GM10248 (cell line): ENCODE results near the gene EMCN.

Experiments used
- CTCF ChIA-PET: fragments of 300-600 bp; sonication (Branson Sonifier 250); formaldehyde crosslinking; extraction: SDS; loops from one replicate; lab custom pipeline; 2021; ENCODE audit warnings: antibody characterized with exemption; lab: Yijun Ruan, JAX
- POLR2A ChIA-PET: fragments of 350-650 bp; sonication (Branson Sonifier 250); formaldehyde crosslinking; extraction: SDS; loops from one replicate; lab custom pipeline; 2020; ENCODE audit warnings: antibody characterized with exemption; lab: Yijun Ruan, JAX
- DNase-seq: peaks from one replicate; pipeline ENCODE4 v3.0.0; 2012; ENCODE audit errors: extremely low spot score
- TF ChIP-seq, protein P1 (sequence below): IDR thresholded peaks from 2 replicates; pipeline ENCODE4 v1.5.1; 2012; ENCODE audit warnings: mild to moderate bottlenecking, low read depth; ENCODE audit errors: extremely low read depth, missing control alignments, control extremely low read depth

EMCN gene

GRCh38 chr4:100516225-100516624, 1.6 kb downstream of the EMCN start:
- DNase-seq = no peak
- POLR2A ChIA-PET = no interaction called here
- CTCF ChIA-PET = no interaction called here
- TF ChIP-seq, protein P1, sequence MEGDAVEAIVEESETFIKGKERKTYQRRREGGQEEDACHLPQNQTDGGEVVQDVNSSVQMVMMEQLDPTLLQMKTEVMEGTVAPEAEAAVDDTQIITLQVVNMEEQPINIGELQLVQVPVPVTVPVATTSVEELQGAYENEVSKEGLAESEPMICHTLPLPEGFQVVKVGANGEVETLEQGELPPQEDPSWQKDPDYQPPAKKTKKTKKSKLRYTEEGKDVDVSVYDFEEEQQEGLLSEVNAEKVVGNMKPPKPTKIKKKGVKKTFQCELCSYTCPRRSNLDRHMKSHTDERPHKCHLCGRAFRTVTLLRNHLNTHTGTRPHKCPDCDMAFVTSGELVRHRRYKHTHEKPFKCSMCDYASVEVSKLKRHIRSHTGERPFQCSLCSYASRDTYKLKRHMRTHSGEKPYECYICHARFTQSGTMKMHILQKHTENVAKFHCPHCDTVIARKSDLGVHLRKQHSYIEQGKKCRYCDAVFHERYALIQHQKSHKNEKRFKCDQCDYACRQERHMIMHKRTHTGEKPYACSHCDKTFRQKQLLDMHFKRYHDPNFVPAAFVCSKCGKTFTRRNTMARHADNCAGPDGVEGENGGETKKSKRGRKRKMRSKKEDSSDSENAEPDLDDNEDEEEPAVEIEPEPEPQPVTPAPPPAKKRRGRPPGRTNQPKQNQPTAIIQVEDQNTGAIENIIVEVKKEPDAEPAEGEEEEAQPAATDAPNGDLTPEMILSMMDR = no peak

DNA sequence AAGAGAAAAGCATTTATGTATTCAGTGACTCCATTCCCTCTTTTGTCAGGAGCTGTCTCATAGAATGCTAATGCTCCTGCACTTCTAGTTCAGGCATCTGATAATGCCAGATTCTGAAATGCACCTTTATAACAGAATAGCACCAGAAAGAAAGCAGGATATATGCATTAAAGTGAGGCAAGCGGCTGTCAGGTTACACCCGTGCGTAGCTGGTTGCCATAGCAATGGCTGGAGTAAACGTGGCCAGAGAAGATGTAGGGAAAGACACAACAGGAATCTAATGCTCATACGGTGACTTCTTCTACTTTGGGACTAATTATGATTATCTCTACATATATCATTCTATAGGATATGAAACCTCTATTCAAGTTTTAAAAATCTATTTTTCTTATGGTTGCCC, 5.9 kb downstream of the EMCN start:
- TF ChIP-seq, protein P1 = no peak
- no peak for DNase-seq
- POLR2A ChIA-PET = no interaction called here
- CTCF ChIA-PET = interaction anchor here (1.6 kb wide), 1 partner anchor 11 kb away, joined by 4 read pairs; no protein-coding TSS in a partner anchor

- TF ChIP-seq, protein P1 = no peak
- CTCF ChIA-PET = interaction anchor here (0.7 to 1.6 kb wide), 3 partner anchors 9 to 12 kb away, joined by 3 to 4 read pairs (median 3); no protein-coding TSS in a partner anchor
- no peak for DNase-seq
- POLR2A ChIA-PET = no interaction called here
Observed at GRCh38 chr4:100510551-100510950, 7.3 kb downstream of the EMCN start.

DNA sequence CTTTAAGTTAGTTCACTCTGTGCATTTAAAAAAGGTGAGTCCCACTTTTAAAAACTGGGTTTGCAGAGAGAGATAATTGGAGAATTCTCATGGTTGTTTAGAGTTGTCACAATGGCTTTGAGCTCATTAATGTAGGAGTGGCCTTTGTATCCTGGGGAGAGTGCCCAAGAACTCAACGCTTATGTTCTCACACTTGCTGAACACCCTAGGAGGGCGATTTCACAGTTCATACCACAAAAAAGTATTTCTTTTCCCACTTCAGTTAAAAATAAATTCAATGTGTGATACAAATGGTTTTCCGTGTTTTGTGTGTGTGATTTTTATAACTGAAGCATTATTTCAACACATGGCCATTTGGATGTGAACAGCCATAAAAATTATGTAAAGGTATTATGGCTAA, 8.4 kb downstream of the EMCN start:
- POLR2A ChIA-PET = no interaction called here
- TF ChIP-seq, protein P1 = no peak
- CTCF ChIA-PET = no interaction called here
- DNase-seq = no peak

DNA sequence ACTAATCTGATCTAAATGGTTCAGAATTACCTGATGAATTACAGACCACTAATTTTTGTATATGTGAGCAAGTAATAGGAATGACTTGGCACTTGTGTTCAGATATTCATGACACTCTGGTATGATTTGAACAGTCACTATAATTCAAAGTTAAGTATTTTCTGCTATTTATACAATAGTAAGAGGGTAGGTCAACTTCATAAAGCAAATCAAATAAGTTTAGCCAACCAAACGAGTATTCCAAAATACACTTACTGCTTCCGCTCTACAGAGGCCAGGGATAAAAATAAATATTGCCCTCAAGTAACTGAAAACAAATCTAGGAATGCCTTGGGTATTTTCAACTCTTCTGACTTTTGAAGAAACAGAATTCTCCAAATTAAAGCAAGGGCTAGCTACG, 9.1 kb downstream of the EMCN start:
- TF ChIP-seq, protein P1 = no peak
- ChIA-PET CTCF (no interaction called here), POLR2A (no interaction called here)
- no peak for DNase-seq

DNA sequence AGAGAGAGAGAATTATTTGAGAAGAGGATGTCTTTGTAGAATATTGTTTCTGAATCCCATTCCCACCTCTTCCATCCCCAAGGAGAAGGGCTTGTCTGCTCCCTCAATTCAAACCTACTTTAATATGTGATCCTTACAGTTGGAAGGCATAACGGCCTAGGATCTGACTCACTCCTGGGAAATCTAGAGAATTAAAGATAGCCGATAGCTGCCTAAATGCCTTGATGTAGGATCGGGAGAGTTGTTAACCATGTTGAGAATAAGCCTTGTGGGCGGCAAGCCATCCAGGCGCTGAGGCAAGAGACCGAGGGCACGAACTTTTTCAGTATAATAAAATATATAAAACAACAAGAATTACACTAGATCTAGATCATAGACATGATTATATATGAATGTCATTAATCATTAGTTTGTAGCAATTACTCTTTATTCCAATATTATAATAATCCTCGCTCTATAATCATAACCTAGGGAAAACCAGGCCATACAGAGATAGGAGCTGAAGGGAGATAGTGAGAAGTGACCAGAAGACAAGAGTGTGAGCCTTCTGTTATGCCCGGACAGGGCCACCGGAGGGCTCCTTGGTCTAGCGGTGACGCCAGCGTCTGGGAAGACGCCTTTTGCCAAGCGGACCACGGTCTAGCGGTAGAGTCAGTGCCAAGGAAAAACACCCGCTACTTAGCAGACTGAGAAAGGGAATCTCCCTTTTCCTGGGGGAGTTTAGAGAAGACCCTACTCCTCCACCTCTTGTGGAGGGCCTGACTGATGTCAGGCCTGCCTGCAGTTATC, 13.5 kb downstream of the EMCN start:
- TF ChIP-seq, protein P1 = no peak
- ChIA-PET POLR2A (no interaction called here), CTCF (interaction anchor here (1.3 kb wide), 1 partner anchor 14 kb away, joined by 3 read pairs; no protein-coding TSS in a partner anchor)
- DNase-seq = no peak
